Heart right ventricle (tissue), 16 donors: ENCODE data around the gene CASKIN1. TPM values are rescaled to one million over a fixed set of nuclear protein-coding genes. Genes with fewer than 3 reads are reported as not detected.

Experiments
- ATAC-seq, 8 donors: fragments of 200-7000 bp; cut with Tn5 transposase; one replicate each; pipeline ENCODE4 v1.9.1; 2020; ENCODE audit warnings: mild to moderate bottlenecking in 8 of 8, moderate library complexity in 8 of 8, moderate number of reproducible peaks in 1 of 8
- DNase-seq, 2 donors: peaks; one replicate each; pipeline ENCODE4 v3.0.0-alpha.2; 2020
- H3K27ac ChIP-seq, 10 donors: fragments of 200-600 bp; sonication (generic) in 2 of 10; one replicate each; pipeline versions ENCODE4 v1.5.0 to v1.8.0; 2020 to 2022; ENCODE audit warnings: mild to moderate bottlenecking in 3 of 10
- H3K27me3 ChIP-seq, 7 donors: fragments of 200-600 bp; one replicate each; pipeline ENCODE4 v1.8.0; 2021 to 2022; ENCODE audit warnings: mild to moderate bottlenecking in 2 of 7
- H3K36me3 ChIP-seq, 9 donors: fragments of 200-600 bp; sonication (generic) in 1 of 9; one replicate each; pipeline versions ENCODE4 v1.5.0 to v1.8.0; 2020 to 2022; ENCODE audit warnings: mild to moderate bottlenecking in 2 of 9
- H3K4me1 ChIP-seq, 9 donors: fragments of 200-600 bp; sonication (generic) in 1 of 9; one replicate each; pipeline versions ENCODE4 v1.5.0 to v1.8.0; 2020 to 2022; ENCODE audit warnings: mild to moderate bottlenecking in 4 of 9
- H3K4me3 ChIP-seq, 10 donors: fragments of 200-600 bp; sonication (generic) in 2 of 10; one replicate each; pipeline versions ENCODE4 v1.5.0 to v1.8.0; 2020 to 2022; ENCODE audit warnings: mild to moderate bottlenecking in 7 of 10, moderate library complexity in 2 of 10
- H3K9me3 ChIP-seq, 11 donors: fragments of 200-600 bp in 10 of 11; sonication (generic) in 2 of 11; one replicate each; pipeline versions ENCODE4 v1.5.0 to v1.8.0; 2013 to 2022; ENCODE audit warnings: mild to moderate bottlenecking in 2 of 11, control low read depth in 1 of 11, moderate library complexity in 1 of 11
- CTCF ChIP-seq, 9 donors: fragments of 200-600 bp; sonication (generic) in 2 of 9; IDR thresholded peaks; one replicate each; pipeline versions ENCODE4 v1.5.0 to v1.8.0; 2021 to 2022; ENCODE audit warnings: antibody characterized with exemption in 9 of 9, mild to moderate bottlenecking in 5 of 9, moderate library complexity in 1 of 9
- WGBS, 2 donors: extraction: QIAGEN DNeasy Blood & Tissue Kit; methylation state at CpG; one replicate each; pipeline ENCODE4 v1.1.7; 2013; ENCODE audit warnings: inconsistent platforms in 1 of 2; 5-methylcytosine and 5-hydroxymethylcytosine counted together
- intact Hi-C, 10 donors: fragments of 100-400 bp; cut with DNase I; formaldehyde crosslinking; loops; one replicate each; pipeline versions ENCODE4 v1.11.1 to v1.14.2; 2022
- polyA plus RNA-seq, 2 donors: library from polyadenylated mRNA; stranded (reverse); fragments of 200-250 nt; gene quantifications; one replicate each; pipeline ENCODE4 v1.2.3, GENCODE V29; 2013
- total RNA-seq, 10 donors: library from RNA; stranded (reverse); fragmentation: NEBNext Ultra II Directional in 3 of 10; extraction: Animal tissue kit (Norgen Biotek cat#: 25700) in 3 of 10; gene quantifications; one replicate each; pipeline versions ENCODE4 v1.2.1 to v1.2.4, GENCODE V29; 2021 to 2023
- donor health status: Arrhythmogenic right ventricular cardiomyopathy.
- donor health status: ischemic (EF 13 %, LVEDD 7.1; RV severe dilation, severe dysfunction).
- donor health status: healthy with polysubstance abuse.
- donor health status: DM: no; HTN: yes; CAD: no.
- donor health status: DM: no; HTN: no; CAD: no.
- donor health status: ischemic (EF 25% LVEDD 6.9; RV normal size, moderate dysfunction).
- donor health status: ischemic (EF 25% LVEDD 5.7; RV mildly dilated, moderate dysfunction).
- donor health status: healthy.
- donor health status: DM: yes; HTN: yes; CAD: no.
- donor health status: Ischemic cardiomyopathy.
- donor health status: ischemic (EF 35%, LVEDD 5.7; RV mildly dilated, moderate dysfunction).
- donor health status: nonischemic (EF 11% LVEDD 7.7; RV severe dilation, severe dysfunction).
- donor health status: DM: yes; HTN: yes; CAD: no.
- donor health status: PGD.
- donor health status: ischemic (EF 29% LVEDD 5.4; RV normal size, mild dysfunction).
- donor health status: nonischemic (EF 23%, LVEDD 6.1; RV moderate dilation, normal function).

The CASKIN1 gene
- total and polyA plus RNA-seq, 12 donors: 0.24 to 6.0 (median 1.1) TPM

- Histone ChIP-seq H3K27ac (no peak overlapping the region), H3K9me3 (no peaks in the 10 kb centered on the region), H3K4me3 (no peak overlapping the region), H3K36me3 (peaks cover 18 to 97% (median 56%) of the 10 kb centered on the region in 9 donors), H3K27me3 (peaks cover 0 to 11% (median 2%) of the 10 kb centered on the region in 7 donors), H3K4me1 (peaks cover 2 to 12% (median 7%) of the 10 kb centered on the region in 9 donors)
- WGBS, 2 donors: 89 to 90% methylated on average over 29 of the region's 29 CpGs
- DNase-seq: no peak
- no peak for ATAC-seq
- TF ChIP-seq CTCF (IDR thresholded peaks at IDR 0.05): no peak
- intact Hi-C loops: no loop called here
Observed at GRCh38 chr16:2231016-2231931, 34.9 kb upstream of the CASKIN1 start.

GRCh38 chr16:2230376-2230775, 34.0 kb upstream of the CASKIN1 start:
- intact Hi-C loops: no loop called here
- no peak for DNase-seq
- no peaks in the 10 kb centered on the region for H3K9me3 ChIP-seq

GRCh38 chr16:2229632-2230250, 33.3 kb upstream of the CASKIN1 start:
- DNase-seq (no peak), ATAC-seq (no peak)
- H3K4me1 ChIP-seq: peaks cover 3 to 20% (median 14%) of the 10 kb centered on the region in 9 donors
- no peaks in the 10 kb centered on the region for H3K9me3 ChIP-seq
- intact Hi-C loops: no loop called here
- no peak for TF ChIP-seq CTCF (IDR thresholded peaks at IDR 0.05)
- H3K27me3 ChIP-seq: no peaks in the 10 kb centered on the region
- WGBS, 2 donors: 92% methylated on average over 23 of the region's 23 CpGs
- peaks cover 18 to 90% (median 47%) of the 10 kb centered on the region in 9 donors for H3K36me3 ChIP-seq
- no peak overlapping the region for H3K27ac ChIP-seq
- no peak overlapping the region for H3K4me3 ChIP-seq

More at GRCh38 chr16:2230376-2230775, 34.0 kb upstream of the CASKIN1 start:
- H3K27ac ChIP-seq: no peak overlapping the region
- H3K4me3 ChIP-seq: no peak overlapping the region
- peaks cover 0 to 2% (median 0%) of the 10 kb centered on the region in 7 donors for H3K27me3 ChIP-seq
- H3K36me3 ChIP-seq: peaks cover 18 to 96% (median 53%) of the 10 kb centered on the region in 9 donors
- no peak for TF ChIP-seq CTCF (IDR thresholded peaks at IDR 0.05)
- ATAC-seq: no peak
- H3K4me1 ChIP-seq: peaks cover 0 to 13% (median 8%) of the 10 kb centered on the region in 9 donors
- 89 to 91% methylated on average over 13 of the region's 13 CpGs for WGBS, 2 donors

- Histone ChIP-seq H3K27me3 (no peaks in the 10 kb centered on the region), H3K27ac (no peak overlapping the region), H3K36me3 (peaks cover 16 to 83% (median 40%) of the 10 kb centered on the region in 9 donors), H3K4me1 (peaks cover 10 to 26% (median 20%) of the 10 kb centered on the region in 9 donors), H3K4me3 (no peak overlapping the region), H3K9me3 (no peaks in the 10 kb centered on the region)
- TF ChIP-seq CTCF (IDR thresholded peaks at IDR 0.05): no peak
- ATAC-seq (no peak), DNase-seq (no peak)
- WGBS, 2 donors: 89 to 93% methylated on average over 10 to 12 of the region's 12 CpGs
- intact Hi-C loops: no loop called here
Observed at GRCh38 chr16:2229091-2229490, 32.7 kb upstream of the CASKIN1 start.
